GM21576 (cell line): ENCODE results near the gene TRMT61B.

Experiments
- ATAC-seq: cut with Tn5 transposase; IDR thresholded peaks from one replicate; pipeline ENCODE4 v1.9.1; 2021; ENCODE audit warnings: mild to moderate bottlenecking, moderate library complexity; ENCODE audit not compliant: unreplicated experiment

Gene TRMT61B

DNA sequence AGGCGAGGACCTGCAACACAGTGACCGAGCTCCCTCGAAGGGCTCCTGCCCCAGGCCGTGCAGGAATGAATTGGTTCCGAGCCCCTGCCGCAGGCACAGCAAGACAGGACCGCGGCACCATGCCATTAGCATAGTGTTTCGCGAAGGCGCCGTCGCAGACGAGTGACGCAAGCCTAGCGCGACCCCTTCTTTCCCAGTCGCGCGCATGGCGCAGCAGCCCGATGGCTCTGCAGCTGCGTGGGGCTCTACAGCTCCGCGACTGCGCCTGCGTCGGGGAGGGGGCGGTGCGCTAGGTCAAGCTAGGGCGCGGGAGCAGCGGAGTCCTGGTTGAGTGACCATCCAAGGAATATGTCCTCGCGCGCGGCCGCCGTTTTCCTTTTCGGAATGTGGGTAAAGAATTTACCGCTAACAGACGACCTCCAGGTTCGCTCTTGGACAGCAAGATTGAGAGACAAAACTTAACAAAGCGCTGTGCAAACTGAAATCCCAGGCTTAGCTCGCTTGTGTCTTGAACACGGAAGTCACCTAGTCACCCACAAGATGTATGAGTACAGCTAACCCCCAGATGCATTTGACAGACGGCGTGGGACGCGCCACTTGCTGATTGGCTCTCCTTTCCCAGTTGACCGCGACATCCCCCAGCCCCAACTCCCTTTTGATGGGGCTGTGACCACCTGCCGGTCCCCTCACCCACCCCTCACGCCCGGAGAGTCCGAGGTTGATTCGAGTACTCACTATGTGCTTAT, at the start of gene TRMT61B:
TSS of gene TRMT61B (minus strand) at position 164 of the 746 bp plus-strand sequence. CDS start at position 132, 32 bp downstream.
- ATAC-seq = peak; percentile 93

DNA sequence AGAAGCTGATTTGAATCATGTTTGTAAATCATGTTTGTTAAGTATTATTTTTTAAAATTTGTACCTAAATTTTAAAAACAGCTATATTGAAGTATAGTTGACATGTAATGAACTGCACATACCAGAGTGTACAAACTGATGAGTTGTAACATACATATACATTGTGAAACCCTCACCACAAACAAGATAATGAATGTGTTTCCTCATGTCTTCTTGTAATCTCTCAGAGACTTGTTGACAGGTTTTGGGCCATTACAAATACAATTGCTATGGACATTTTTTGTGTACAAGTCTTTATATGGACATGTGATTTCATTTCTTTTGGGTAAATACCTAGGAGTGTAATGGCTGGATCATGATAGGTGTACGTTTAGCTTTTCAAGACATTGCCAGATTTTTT, 45.8 kb upstream of the TRMT61B start:
- no peak for ATAC-seq

DNA sequence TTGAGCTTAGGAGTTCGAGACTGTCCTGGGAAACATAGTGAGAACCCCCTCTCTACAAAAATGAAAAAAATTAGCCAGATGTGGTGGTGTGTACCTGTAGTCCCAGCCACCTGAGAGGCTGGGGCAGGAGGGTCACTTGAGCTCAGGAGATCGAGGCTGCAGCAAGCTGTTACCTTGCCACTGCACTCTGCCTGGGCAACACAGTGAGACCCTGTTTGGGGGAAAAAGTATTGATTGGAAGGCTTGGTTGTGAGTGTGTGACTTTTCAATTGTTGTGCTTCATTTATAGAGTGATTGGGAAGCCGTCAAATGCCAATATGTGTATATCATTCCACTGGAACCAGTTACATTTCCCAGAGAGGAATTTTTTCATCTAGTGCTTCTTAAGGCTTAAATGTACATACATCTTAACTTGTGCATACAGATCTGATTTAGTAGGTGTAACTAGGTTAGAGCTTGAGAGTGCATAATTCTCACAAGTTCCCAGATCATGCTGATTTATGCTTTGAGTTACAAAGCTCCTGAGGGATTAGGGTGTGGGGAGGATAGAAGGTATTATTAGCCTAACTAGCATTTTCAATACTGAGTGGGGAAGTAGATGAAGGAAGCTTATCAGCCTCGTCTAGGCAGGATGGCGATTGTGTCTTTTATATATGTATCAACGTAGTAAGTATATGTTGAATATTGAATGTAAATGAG, 39.7 kb upstream of the TRMT61B start:
- no peak for ATAC-seq

DNA sequence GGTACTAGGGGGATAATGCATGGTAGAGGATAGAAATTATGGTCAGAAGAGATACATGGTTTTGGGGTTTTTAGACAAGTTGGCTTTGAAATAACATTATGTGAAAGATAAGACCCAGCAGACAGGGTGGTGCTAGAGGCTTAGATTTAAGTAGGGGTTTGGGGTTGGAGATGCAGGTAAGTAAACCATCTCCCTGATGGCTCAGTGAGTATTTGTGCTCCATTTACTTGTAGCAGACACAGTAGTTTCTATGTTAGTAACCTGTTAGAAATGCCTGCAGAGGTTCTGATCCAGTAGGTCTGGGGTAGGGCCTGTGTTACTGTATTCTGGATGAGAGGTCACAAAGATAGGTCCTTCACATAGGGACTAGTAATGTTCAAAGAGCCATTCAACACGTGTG, 38.1 kb upstream of the TRMT61B start:
- ATAC-seq = no peak

GRCh38 chr2:28906821-28907220, 36.7 kb upstream of the TRMT61B start:
- no peak for ATAC-seq

DNA sequence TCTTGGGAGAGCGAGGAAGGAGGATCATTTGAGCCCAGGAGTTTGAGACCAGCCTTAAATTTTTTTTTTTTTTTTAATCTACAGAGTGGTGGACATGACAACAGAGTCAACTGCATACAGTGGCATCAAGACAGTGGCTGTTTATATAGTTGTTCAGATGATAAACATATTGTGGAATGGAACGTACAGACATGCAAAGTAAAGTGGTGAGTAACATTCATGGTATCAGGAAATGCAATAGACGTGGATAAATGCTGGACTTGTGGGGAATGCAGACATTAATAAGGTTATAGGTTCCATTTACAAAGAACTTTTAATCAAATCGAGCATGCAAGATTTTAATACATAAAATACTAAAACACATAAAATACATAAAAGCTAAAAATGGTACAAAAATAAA, 36.3 kb upstream of the TRMT61B start:
- no peak for ATAC-seq

- no peak for ATAC-seq
Observed at GRCh38 chr2:28905533-28905932, 35.4 kb upstream of the TRMT61B start.

GRCh38 chr2:28904802-28905457, 34.8 kb upstream of the TRMT61B start:
- no peak for ATAC-seq

DNA sequence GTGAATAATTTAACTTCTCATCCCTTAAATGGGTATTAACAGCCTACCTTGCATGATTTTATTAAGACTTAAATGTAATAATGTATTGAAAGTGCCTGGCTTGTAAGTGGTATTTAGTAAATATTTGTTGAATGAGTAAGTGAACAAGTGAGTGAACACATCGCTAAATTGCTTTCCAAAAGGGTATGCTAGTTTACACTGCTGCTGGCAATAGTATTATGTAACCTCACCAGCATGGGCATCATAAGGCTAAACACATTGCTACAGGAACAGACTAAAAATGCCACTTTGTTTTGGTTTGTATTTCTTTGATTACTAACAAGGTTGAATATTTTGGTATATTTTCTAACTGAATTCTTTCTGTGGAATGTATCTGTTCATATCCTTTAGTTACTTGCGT, 34.2 kb upstream of the TRMT61B start:
- no peak for ATAC-seq

DNA sequence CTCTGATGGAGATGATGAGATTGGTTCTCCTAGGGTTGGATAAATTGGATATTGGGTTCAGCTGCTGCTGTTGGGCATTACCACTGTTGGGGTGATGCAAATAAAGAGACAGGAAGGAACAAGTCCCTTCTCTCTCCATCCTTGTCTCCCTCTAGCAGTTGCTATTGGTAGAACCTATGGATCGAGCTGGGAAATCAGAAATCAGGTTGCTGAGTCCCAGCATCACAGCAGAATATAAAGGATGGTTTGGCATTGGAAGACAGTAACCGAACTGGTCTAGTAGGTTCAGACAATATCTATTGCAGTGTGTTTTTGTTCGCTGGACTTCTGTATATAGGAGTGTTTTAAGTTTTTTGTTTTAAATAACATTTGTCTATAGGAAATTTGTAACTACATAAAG, 32.5 kb upstream of the TRMT61B start:
- no peak for ATAC-seq

- no peak for ATAC-seq
Observed at GRCh38 chr2:28901841-28902240, 31.7 kb upstream of the TRMT61B start.

DNA sequence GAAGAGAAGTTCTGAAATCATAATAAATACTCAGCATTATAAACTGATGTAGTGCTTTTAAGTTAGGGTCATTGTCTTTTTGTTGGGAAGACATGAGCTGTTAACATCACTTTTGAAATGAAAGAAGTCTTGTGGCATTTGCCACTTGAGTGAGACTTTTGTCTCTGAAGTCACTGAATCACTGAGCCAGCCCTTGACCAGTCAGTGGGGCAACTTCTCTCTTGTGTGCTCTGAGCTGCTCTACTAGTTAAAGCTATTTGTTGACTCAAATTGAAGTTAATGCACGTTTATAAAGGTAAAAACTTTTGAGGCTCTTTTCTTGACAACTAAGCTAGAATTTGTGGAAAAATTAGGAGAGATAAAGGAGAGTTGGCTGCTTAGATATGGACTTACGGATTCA, 31.1 kb upstream of the TRMT61B start:
- ATAC-seq = no peak

DNA sequence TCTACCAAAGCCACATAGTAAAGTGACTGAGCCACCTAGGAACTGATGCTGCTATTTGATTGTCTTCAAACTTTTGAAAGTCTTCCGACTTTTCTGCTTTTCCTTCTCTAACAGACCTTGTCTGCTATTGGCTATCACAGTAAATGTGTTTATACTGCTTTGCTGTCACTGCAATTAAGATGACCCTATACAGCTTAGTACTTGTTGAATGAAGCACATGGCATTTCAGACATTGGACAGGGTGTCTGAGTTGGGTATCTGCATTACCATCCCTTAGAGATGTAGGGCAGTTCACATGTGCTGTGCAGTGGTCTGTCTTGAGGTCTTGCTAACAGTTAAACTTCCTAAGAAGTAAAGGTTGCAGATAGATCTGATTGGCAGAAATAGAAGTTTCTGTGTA, 27.9 kb upstream of the TRMT61B start:
- no peak for ATAC-seq

GRCh38 chr2:28896906-28897305, 26.8 kb upstream of the TRMT61B start:
- no peak for ATAC-seq

DNA sequence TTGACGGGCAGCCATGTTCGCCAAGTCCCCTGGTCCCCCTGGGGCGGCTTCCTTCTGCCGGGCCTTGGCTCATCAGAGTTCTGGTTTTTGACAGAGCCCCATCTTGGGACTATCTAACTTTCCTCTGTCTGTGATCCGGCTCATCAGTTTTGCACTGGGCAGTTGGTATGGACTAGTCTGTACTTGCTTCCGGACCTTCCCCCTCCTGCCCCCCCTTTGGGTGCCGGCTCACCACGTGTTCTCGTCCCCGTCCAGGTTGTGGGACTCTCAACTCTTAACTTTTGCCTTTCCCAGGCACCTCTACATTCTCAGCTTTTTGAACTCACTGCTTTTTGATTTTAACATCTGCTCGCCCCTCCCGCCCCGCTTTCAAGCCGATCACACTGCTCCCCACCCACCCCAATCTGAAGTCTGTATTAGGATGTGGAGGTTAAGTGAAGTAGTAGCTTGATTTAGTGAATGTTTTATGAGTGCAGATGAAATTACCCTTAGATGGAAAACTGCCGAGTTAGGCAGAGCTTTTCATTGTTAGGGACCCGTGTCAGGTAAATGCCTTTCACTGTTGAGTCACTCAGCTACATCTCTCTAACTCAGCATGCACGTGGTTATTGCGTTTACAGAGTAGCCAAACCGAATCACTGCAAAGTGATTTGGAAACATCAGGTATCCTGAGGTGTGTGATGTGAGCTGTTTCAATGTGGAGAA, 25.2 kb upstream of the TRMT61B start:
- peak; percentile 19 for ATAC-seq

- peak; percentile 82 for ATAC-seq
Observed at GRCh38 chr2:28894470-28895188, 24.5 kb upstream of the TRMT61B start, which contains the start of gene WDR43. Gene WDR43, plus strand, starts transcription at chr2:28894667. Its CDS starts 32 bp downstream, at chr2:28894699.

- no peak for ATAC-seq
Observed at GRCh38 chr2:28893488-28893887, 23.4 kb upstream of the TRMT61B start.

GRCh38 chr2:28880193-28880592, 10.1 kb upstream of the TRMT61B start:
- no peak for ATAC-seq

GRCh38 chr2:28871620-28872019, 1.5 kb upstream of the TRMT61B start:
- no peak for ATAC-seq

DNA sequence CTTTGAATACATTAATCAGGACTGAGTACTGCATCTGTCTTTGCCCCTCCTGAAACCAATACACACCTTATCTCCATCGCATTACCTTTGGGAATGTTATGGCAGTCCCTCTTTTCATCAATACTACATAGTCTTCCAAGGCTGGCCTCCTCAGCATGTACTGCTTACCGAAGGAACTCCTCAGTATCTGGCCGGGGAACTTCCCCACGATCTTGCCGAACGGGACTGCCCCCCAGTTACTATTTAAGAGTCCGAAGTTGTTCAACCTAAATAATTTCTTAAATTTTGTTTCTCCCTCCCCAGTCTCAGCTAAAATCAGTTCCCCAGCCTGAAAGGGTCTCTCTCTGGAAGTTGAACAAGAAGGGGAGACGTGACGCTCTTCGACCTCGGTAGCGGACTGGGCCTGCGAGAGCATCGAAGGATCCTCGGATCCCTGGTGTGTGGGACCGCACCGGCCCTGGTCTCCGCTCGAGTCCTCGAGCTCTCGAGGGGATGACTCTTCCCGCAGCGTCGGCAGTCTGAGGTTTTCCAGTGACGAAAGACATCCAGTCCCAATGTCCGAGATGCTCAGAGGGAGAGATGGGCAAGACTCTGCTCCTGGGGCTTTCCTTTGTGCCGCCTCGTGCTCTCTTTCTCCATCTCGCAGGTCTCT, 489 bp downstream of the TRMT61B start:
- peak; percentile 24 for ATAC-seq
